NT2/D1 (cell line): ENCODE results near the gene VPS16.

Source experiments
- SUZ12 ChIP-seq: IDR thresholded peaks from 2 replicates; pipeline ENCODE4 v1.6.1; 2011; ENCODE audit not compliant: insufficient read length, insufficient read depth; ENCODE audit errors: extremely low read depth
- YY1 ChIP-seq: IDR thresholded peaks from 2 replicates; pipeline ENCODE4 v1.6.1; 2011; ENCODE audit not compliant: insufficient read length, insufficient read depth
- ZNF274 ChIP-seq: IDR thresholded peaks from 2 replicates; pipeline ENCODE4 v1.6.1; 2011; ENCODE audit warnings: mild to moderate bottlenecking, low read depth, low read length

- no peak for TF ChIP-seq YY1
- no peak for TF ChIP-seq SUZ12
- no peak for TF ChIP-seq ZNF274
Measured at GRCh38 chr20:2812189-2812588, 28.4 kb upstream of the VPS16 start.
